Globus pallidus (tissue), 1 donor: ENCODE results near the gene LRFN4.

Experiments
- DNase-seq: peaks from one replicate; pipeline ENCODE4 v3.0.0-alpha.2; 2015; ENCODE audit warnings: low spot score

LRFN4 gene

GRCh38 chr11:66858186-66858938 is 1.5 kb downstream of the LRFN4 start:
- DNase-seq, result no peak

DNA sequence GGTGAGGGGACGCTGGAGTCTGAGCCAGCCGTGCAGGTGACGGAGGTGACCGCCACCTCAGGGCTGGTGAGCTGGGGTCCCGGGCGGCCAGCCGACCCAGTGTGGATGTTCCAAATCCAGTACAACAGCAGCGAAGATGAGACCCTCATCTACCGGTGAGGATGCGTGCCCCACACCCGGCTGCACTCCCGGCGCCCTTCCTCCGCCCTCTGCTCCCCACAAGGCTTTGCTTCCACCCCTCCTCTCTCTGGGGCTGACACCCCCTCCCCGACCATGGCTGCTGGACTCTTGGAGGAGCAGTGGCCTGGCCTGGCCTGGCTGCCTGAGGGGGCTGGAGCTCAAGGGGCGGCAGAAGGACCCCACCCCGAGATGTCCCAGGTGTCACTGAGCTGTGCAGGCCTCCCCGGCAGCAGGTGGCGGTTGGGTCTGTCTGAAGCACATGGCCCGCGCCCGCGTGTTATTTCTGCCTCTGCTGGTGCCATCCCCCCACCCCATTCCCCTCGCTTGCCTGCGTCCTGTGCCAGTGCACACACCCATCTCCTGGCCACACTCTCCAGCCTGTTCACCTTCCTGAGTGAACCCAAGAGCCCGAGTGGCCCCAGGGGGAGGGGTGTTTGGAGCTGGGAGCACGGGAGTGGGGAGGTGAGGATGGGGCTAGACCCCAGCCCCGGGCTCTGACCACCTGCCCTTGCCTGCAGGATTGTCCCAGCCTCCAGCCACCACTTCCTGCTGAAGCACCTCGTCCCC is 2.2 kb downstream of the LRFN4 start:
- DNase-seq, result no peak

DNA sequence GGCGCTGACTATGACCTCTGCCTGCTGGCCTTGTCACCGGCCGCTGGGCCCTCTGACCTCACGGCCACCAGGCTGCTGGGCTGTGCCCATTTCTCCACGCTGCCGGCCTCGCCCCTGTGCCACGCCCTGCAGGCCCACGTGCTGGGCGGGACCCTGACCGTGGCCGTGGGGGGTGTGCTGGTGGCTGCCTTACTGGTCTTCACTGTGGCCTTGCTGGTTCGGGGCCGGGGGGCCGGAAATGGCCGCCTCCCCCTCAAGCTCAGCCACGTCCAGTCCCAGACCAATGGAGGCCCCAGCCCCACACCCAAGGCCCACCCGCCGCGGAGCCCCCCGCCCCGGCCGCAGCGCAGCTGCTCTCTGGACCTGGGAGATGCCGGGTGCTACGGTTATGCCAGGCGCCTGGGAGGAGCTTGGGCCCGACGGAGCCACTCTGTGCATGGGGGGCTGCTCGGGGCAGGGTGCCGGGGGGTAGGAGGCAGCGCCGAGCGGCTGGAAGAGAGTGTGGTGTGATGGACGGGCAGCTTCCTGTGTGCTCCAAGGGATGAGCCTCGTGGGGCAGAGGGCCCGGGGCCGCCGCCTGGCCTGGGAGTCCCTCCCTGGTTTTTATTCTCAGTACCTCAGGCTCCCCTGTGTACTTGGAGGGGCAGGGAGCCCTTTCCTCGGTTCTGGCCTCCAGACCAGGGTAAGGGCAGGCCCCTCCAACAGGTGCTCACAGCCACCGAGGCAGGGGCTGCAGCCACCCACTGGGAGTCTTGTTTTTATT is 3.0 kb downstream of the LRFN4 start:
- no peak for DNase-seq

- no peak for DNase-seq
These were observed 3.6 kb downstream of the LRFN4 start for GRCh38 chr11:66860449-66860831.

DNA sequence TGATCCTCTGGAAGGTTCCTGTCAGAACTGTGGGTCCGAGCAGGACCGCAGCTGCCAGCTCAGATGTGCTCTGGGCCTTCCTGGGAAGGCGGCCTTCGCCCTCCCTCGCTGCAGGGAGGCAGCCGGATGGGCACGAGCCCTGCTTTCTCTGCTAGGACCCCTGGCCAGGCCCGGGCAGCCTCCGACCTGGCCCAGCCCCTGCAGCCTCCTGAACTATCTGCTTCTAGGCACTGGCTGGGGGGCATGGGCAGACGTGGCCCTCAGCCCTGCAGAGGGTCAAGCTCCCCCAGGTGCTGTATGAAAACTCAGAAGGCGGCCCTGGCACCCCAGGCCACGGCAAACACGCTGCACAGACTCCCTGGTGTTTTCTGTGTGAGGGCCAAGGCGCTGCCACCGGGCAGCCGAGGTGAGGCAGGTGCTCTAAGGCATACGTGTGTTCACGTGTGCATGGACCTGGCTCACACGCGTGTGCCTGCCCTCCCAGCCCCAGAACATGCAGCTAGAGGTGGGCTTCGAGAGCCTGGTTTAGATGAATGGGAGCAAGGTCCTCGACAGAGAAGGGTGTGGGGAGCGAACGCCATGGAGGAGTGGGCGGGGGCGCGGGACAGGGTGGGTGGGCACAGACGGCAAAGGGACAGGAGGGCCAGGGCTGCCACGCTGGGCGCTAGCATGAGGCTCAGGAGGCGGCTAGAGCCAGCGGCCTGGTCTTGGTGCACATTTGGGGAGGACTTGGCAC is 4.3 kb downstream of the LRFN4 start:
- DNase-seq, result no peak

- DNase-seq, result no peak
These were observed 5.1 kb downstream of the LRFN4 start for GRCh38 chr11:66861774-66862558.

GRCh38 chr11:66862559-66863037 is 5.7 kb downstream of the LRFN4 start:
- DNase-seq, result no peak

DNA sequence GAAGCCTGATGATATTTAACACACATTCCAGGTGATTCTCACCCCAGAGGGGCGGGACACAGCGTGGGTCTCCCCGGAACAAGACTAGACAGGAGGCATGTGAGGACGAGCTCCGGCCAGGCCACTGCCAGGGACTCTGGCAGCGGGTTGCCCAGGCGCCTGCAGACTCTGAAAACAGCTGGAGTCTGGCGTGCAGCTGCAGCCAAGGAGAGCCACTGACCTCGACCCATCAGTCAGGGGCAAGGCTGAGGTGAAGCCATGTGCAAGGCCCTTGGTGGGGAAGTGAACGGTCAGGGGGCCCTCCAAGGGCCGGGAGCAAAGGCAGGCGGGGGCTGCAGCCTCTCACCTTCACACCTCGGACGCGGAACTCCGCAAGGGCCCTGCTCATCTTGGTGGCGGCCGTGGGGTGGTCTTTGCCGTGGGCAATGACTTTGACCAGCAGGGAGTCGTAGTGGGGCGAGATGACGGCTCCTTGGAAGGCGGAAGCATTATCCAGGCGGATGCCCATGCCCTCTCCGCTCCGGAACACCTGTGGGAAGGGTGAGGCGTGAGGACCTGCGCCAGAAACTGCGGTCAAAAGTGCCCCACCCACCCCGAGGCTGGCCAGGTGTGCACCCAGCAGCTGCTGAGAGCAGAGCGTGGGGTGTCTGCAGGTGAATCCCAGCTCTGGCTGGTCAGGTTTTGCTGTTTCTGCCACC is 6.7 kb downstream of the LRFN4 start:
- no peak for DNase-seq

GRCh38 chr11:66864172-66864901 is 7.5 kb downstream of the LRFN4 start:
- DNase-seq, result no peak

DNA sequence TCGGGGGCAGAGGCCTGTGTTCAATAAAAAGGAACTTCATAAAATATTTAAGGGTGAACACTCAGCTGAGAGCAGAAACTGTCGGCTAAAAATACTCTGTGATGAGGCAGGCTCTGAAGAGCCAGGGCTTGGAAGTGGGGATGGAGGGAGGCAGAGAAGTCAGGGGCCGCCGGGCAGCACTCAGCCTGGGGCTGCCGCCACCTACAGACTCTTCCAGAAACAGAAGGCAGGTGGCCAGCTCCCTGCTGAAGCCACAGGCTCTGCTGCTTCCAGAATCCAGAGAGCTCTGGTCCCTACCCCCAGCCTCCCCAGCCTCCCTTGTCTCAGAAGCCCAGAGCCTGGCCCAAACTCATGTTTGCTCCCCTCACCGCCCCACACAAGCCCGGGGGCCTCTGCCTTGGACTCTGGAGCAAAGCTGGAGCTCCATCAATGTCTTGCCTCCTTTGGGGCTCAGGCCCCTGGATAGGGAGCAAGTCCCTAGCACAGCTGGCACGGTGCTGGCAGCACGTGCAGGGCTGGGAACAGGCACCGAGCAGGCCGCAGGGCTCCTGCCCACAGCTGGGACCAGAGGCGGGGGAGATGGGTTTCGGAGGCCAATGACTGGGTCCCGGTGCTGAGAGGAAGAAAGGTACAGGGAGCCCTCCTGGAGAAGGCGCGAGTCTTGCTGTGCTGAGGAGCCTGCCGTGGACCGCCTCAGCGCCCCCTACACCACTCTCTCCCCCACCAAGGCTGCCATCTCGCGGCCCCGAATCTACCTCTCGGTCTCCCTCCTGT is 8.2 kb downstream of the LRFN4 start:
- no peak for DNase-seq

DNA sequence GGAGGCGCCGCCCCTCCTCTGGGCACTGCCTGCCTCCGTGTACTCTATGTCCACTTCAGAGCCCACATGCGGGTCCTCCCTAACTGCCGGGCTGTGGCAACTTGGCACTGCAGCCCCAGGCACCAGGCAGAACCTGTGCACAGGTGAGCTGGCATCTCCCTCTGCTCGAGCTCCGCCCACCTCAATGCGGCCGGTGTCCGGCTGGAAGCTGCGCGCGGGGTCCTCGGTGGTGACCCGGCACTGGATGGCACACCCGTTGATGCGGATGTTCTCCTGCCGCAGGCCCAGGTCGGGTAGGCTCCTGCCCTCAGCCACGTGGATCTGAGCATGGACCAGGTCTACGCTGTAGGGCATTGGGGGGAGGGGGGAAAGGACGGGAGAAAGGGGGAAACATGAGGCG is 9.1 kb downstream of the LRFN4 start:
- DNase-seq, result no peak

DNA sequence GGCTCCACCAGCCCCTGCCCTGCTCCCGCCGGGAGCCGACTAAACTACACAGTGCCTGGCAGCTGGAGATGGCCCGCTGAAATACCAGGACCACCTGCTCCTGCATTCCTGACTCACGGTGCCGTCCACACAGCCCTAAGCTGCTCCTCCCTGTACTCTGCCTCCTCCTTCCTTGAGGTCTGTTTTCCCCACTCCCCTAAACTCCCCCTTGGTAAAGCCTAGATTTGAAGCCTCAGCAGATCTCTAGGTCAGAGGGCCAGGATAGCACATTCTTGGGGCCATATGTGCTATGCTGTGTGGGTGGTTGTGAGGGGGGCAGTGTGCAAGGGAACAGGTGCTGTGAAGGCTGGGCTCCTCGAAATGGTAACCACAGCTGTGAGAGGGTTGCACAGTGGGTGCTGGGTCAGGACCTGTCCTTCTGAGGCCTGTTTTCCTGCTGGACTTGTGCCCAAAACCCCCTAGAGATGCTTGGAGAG is 9.7 kb downstream of the LRFN4 start:
- DNase-seq, result no peak

- no peak for DNase-seq
These were observed 10.7 kb downstream of the LRFN4 start for GRCh38 chr11:66867425-66868040.

GRCh38 chr11:66868082-66868725 is 11.3 kb downstream of the LRFN4 start:
- no peak for DNase-seq

DNA sequence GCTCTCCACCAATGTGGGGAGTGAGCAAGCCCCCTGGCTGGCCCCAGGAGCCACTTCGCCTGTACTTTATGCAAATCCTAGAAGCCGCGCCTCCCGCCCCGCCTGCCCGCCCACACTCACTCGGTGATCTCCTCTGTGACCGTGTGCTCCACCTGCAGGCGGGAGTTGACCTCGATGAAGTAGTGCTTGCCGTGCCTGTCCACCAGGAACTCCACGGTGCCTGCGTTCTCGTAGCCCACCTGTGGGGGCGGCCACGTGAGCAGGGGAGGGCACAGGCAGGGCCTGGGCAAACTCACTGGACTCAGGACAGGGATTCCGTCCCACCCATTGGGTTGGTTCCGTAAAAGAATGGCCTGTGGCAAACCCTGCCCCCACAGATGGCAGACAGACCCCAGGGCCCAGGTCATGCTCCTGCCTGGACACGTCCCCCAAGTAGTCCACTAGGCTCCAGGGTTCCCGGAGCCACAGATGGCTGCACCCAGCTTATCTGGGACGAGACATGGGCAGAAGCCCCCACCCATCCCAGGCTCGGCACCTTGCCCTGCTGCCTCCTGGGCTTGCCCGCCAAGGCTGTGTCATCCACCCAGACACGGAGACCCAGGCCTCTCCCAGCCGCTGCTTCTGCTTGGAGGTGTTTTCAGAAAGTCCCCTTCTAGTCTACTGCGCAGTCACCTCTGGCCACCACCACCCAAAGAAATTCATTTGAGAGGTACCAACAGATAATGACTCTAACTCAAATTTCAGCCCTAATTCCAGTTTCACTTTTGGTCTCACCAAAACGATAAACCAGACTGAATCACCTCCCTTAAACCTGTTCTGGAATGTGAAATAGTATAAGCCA is 12.1 kb downstream of the LRFN4 start:
- DNase-seq, result no peak

DNA sequence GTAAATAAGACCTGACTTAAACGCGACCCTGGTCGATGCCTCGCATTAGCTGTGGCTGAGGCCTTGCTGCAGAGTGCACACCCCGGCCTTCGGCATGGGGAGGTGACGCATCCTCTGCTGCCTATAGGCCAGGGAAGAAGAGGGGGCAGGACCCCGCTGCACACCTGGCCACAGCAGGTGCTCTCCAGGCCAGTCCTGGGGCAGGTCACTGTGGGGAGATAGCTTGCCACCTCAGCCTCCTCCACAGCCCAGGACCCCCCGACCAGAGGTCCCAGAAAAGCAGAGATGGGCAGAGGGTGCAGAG is 12.7 kb downstream of the LRFN4 start:
- DNase-seq, result no peak

GRCh38 chr11:66870131-66870530 is 13.3 kb downstream of the LRFN4 start:
- DNase-seq, result no peak
